GM19043 (cell line): ENCODE data around the gene AIFM2.

Experiments
- ATAC-seq: cut with Tn5 transposase; IDR thresholded peaks from one replicate; pipeline ENCODE4 v1.9.1; 2021; ENCODE audit warnings: low read depth; ENCODE audit not compliant: unreplicated experiment

The AIFM2 gene

GRCh38 chr10:70063418-70064098 lies 69.1 kb downstream of the AIFM2 start:
- ATAC-seq, result no peak
